T-helper 2 cell treated with Interferon-gamma antibody and Interleukin-4, amounts not matched to agents 5 μg/mL and 100 μg/mL, for 36 hours (primary cell): ENCODE measurements around the gene PCCA.

Experiments used
- DNase-seq: peaks from one replicate; pipeline ENCODE4 v3.0.0; 2021; ENCODE audit warnings: low spot score
- H3K27ac Mint-ChIP-seq: one replicate; pipeline ENCODE4 v1.8.0; 2021; ENCODE audit warnings: mild to moderate bottlenecking, mixed read lengths
- H3K27me3 Mint-ChIP-seq: one replicate; pipeline ENCODE4 v1.8.0; 2021; ENCODE audit warnings: low read depth, mixed read lengths
- H3K36me3 Mint-ChIP-seq: one replicate; pipeline ENCODE4 v1.8.0; 2021; ENCODE audit warnings: low read depth, mixed read lengths
- H3K4me1 Mint-ChIP-seq: one replicate; pipeline ENCODE4 v1.8.0; 2021; ENCODE audit warnings: low read depth, mixed read lengths
- H3K4me3 Mint-ChIP-seq: one replicate; pipeline ENCODE4 v1.8.0; 2022; ENCODE audit warnings: mild to moderate bottlenecking, moderate library complexity, mixed read lengths
- H3K9me3 Mint-ChIP-seq: one replicate; pipeline ENCODE4 v1.8.0; 2021; ENCODE audit warnings: mixed read lengths

The PCCA gene

GRCh38 chr13:100530671-100531213 is 441.8 kb downstream of the PCCA start:
- H3K27me3 Mint-ChIP-seq: peaks cover 4% of the 10 kb centered on the region
- no peak overlapping the region for H3K27ac Mint-ChIP-seq
- H3K36me3 Mint-ChIP-seq: no peaks in the 10 kb centered on the region
- no peaks in the 10 kb centered on the region for H3K4me1 Mint-ChIP-seq
- DNase-seq: no peak
- H3K4me3 Mint-ChIP-seq: no peak overlapping the region
- no peaks in the 10 kb centered on the region for H3K9me3 Mint-ChIP-seq

GRCh38 chr13:100532090-100532766 is 443.3 kb downstream of the PCCA start:
- peaks cover 4% of the 10 kb centered on the region for H3K27me3 Mint-ChIP-seq
- no peaks in the 10 kb centered on the region for H3K9me3 Mint-ChIP-seq

DNA sequence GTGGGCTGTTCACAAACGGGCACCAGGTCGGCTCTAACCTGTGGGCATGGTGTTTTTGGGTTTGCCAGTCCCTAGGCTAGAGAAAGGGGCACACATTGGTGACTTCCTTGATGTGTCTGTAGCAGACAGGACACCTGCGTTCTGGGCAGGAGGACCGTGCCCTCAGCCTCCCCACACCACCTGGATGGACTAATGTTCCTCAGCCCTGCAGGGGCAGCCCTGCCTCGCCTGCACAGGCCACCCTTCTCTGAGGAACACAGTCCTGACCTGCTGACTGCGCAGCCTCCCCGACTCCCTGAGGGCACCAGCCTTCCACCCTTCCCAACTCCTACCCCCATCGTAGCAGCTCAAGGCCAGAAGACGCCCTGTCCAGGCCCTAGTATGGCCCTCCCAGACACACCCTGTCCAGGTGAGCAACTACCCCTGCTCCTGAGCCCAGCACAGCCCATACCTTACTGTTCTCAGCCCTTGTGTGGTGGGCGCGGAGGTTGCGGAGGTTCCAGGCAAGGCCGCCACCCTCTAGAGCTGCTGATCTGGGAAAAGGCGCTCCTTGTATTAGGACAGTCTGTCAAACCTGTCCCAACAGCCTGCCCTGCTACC is 444.0 kb downstream of the PCCA start:
- Mint-ChIP-seq H3K4me3 (no peak overlapping the region), H3K36me3 (no peaks in the 10 kb centered on the region), H3K4me1 (peaks cover 6% of the 10 kb centered on the region), H3K9me3 (no peaks in the 10 kb centered on the region), H3K27ac (no peak overlapping the region), H3K27me3 (peaks cover 4% of the 10 kb centered on the region)
- DNase-seq: no peak

More at GRCh38 chr13:100532090-100532766, 443.3 kb downstream of the PCCA start:
- Mint-ChIP-seq H3K27ac (no peak overlapping the region), H3K4me3 (no peak overlapping the region), H3K4me1 (peaks cover 1% of the 10 kb centered on the region), H3K36me3 (no peaks in the 10 kb centered on the region)
- DNase-seq: no peak

- Mint-ChIP-seq H3K4me1 (peaks cover 10% of the 10 kb centered on the region), H3K36me3 (no peaks in the 10 kb centered on the region), H3K27me3 (peaks cover 4% of the 10 kb centered on the region), H3K4me3 (no peak overlapping the region), H3K27ac (no peak overlapping the region), H3K9me3 (no peaks in the 10 kb centered on the region)
- no peak for DNase-seq
These were observed 444.7 kb downstream of the PCCA start for GRCh38 chr13:100533588-100534041.

DNA sequence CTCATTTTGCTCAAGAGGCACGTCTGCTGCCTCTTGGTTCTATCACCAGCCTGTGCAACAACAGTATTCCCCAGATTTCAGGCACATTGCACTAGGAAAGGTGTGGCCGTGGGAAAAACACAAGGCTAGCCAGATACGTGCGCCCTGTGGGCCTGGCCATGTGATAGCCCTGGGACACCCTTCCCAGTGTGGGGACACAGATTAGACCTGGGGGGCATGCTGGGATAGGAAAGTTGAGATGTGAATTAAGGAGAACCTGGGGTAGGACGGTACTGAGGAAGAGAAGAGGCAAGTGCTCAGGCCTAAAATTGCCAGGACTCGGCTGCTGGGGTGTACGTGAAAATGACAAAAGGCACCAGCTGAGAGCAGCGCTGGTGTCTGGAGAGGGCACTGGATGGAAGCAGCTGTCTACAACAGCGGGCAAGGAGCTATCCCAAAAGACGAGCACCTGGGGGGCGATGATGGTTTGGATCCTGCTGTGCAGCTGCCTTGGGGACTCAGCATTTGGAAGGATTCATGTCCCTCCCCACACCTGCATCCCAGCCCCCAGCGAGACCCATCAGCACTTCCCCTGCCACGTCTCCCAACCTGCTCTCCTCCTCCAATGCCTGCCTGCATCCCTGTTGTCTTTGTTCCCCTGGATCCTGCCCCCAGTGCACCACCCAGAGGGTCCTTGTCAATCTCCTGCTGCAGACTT is 445.4 kb downstream of the PCCA start:
- DNase-seq: no peak
- Mint-ChIP-seq H3K4me1 (peaks cover 16% of the 10 kb centered on the region), H3K9me3 (no peaks in the 10 kb centered on the region), H3K27me3 (peaks cover 4% of the 10 kb centered on the region), H3K36me3 (no peaks in the 10 kb centered on the region), H3K27ac (no peak overlapping the region), H3K4me3 (no peak overlapping the region)

- peaks cover 17% of the 10 kb centered on the region for H3K4me1 Mint-ChIP-seq
- peaks cover 6% of the 10 kb centered on the region for H3K27me3 Mint-ChIP-seq
- H3K27ac Mint-ChIP-seq: no peak overlapping the region
- no peak overlapping the region for H3K4me3 Mint-ChIP-seq
- H3K36me3 Mint-ChIP-seq: no peaks in the 10 kb centered on the region
- H3K9me3 Mint-ChIP-seq: no peaks in the 10 kb centered on the region
- DNase-seq: no peak
These were observed 446.0 kb downstream of the PCCA start for GRCh38 chr13:100534911-100535310.

DNA sequence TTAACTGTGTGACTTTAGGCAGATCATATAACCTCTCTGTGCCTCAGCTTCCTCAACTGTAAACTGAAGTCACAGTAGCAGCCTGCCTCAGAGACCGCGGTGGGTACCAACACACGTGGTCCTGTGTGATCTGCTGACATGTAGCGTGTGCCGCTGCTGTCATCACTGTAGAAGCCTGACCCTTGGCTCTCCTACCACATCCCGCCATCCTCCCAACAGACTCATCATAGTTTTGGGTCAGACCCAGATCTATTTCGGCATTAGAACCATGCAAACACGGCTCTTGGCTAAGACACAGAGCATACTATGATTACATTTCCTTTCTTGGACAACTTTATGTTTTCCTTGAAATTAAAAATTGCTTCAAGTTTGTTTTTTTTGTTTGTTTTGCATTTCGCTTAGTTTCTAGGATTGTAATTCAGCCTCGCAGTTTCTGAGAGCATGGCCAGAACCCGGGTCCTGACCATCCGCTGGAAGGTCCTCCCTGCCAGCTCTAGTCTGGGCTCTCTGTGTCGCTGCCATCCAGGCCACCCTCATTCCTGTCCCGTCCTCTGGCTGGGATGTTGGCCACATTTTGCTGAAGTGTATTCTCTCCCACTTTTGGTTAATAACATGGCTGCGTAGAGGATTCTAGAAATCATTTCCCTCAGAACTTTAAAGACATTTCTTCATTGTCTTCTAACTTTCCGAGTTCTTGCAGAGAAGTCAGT is 446.7 kb downstream of the PCCA start:
- no peaks in the 10 kb centered on the region for H3K9me3 Mint-ChIP-seq
- peaks cover 2% of the 10 kb centered on the region for H3K36me3 Mint-ChIP-seq
- peaks cover 10% of the 10 kb centered on the region for H3K27me3 Mint-ChIP-seq
- no peak overlapping the region for H3K27ac Mint-ChIP-seq
- no peak for DNase-seq
- peaks cover 22% of the 10 kb centered on the region for H3K4me1 Mint-ChIP-seq
- no peak overlapping the region for H3K4me3 Mint-ChIP-seq

DNA sequence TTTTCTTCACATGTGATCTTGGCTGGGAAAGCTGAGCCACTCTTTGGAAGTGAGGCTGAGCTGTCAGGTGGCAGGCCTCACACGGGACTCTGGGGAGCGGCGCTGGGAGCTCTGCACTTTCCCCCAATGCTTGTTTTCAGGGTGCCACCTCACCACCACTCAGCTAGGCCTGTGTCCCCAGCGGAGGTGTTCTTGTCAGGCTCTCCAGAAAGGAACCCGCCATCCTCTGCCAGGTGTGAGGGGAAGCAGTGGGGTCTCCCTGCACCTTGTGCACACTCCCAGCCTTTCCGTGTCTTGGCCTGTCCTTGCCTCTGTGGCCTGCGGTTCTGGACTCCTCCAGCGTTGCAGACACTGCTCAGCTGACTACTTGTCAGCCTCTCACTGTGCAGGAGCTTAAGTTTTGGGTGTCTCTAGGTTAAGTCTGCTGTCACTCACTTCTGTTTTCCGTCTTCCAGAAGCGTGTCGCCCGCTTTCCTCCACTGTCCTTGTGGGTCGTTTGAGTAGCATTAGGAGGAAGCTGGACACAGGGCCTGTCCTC is 447.8 kb downstream of the PCCA start:
- no peak for DNase-seq
- Mint-ChIP-seq H3K9me3 (no peaks in the 10 kb centered on the region), H3K27ac (no peak overlapping the region), H3K27me3 (peaks cover 10% of the 10 kb centered on the region), H3K4me1 (peaks cover 22% of the 10 kb centered on the region), H3K4me3 (no peak overlapping the region), H3K36me3 (peaks cover 2% of the 10 kb centered on the region)

DNA sequence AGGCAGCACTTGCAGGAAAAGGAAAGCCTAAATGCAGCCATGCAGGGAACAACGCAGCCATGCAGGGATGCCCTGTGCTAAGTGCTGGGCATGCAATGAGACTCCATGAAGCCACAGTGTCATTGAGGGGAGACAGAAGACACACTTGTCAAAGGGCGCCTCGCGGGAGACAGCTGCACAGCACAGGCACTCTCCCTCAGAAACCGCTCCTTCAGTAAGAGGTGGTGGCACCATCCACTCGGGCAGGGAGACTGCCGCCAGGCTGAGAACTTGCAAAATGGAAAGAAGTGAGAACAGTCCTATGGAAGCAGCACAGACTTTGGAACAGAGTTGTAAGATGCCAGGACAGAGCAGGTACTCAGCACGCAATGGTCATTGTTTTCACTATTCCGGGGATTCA is 448.6 kb downstream of the PCCA start:
- Mint-ChIP-seq H3K4me3 (peak overlapping the region; percentile 24), H3K27ac (no peak overlapping the region), H3K4me1 (peaks cover 23% of the 10 kb centered on the region), H3K9me3 (no peaks in the 10 kb centered on the region), H3K27me3 (peaks cover 12% of the 10 kb centered on the region), H3K36me3 (peaks cover 2% of the 10 kb centered on the region)
- DNase-seq: no peak

- H3K27ac Mint-ChIP-seq: no peak overlapping the region
- H3K4me1 Mint-ChIP-seq: peaks cover 28% of the 10 kb centered on the region
- H3K9me3 Mint-ChIP-seq: no peaks in the 10 kb centered on the region
- peaks cover 2% of the 10 kb centered on the region for H3K36me3 Mint-ChIP-seq
- H3K4me3 Mint-ChIP-seq: peak overlapping the region; percentile 32
- no peak for DNase-seq
- peaks cover 12% of the 10 kb centered on the region for H3K27me3 Mint-ChIP-seq
These were observed 449.1 kb downstream of the PCCA start for GRCh38 chr13:100537951-100538462.

DNA sequence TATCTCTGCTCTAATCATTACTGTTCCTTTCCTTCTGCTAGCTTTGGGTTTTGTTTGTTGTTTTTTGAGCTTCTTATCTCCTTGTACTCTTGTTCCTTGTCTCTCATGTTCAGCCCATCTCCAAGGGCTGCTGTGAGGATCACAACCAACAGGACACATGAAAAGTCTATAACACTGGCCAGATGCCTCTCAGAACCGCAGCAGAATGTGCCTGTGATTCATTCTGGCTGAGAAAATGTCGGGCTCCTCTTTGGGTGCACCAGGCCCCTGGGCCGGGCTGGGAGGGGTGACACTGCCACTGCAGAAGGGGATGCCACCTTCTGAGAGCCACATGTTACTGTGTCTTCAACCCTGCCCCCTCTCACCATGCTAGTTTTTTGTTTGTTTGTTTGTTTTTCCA is 451.7 kb downstream of the PCCA start:
- Mint-ChIP-seq H3K9me3 (no peaks in the 10 kb centered on the region), H3K27ac (no peak overlapping the region), H3K36me3 (peaks cover 2% of the 10 kb centered on the region), H3K4me3 (no peak overlapping the region), H3K4me1 (peaks cover 28% of the 10 kb centered on the region), H3K27me3 (peaks cover 8% of the 10 kb centered on the region)
- no peak for DNase-seq

GRCh38 chr13:100541897-100542825 is 453.3 kb downstream of the PCCA start:
- H3K4me3 Mint-ChIP-seq: no peak overlapping the region

DNA sequence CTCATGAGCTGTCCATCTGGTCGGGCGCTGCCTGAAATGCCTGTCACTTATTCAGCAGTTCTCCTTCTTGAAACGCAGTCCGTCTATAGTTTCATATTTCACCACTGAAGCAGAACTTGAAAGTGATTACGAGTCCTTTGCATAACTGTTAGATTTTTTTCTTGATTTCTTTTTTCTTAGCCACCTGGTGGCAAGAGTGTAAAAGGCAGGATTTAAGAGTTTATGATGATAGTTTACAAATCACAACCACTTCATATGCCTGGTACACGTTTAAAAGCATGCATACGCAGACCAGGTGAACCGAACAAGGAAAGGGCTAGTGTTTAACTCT is 453.9 kb downstream of the PCCA start:
- Mint-ChIP-seq H3K36me3 (peaks cover 2% of the 10 kb centered on the region), H3K27me3 (peaks cover 8% of the 10 kb centered on the region), H3K27ac (no peak overlapping the region), H3K4me1 (peaks cover 21% of the 10 kb centered on the region), H3K4me3 (no peak overlapping the region), H3K9me3 (no peaks in the 10 kb centered on the region)
- no peak for DNase-seq

More at GRCh38 chr13:100541897-100542825, 453.3 kb downstream of the PCCA start:
- Mint-ChIP-seq H3K36me3 (peaks cover 2% of the 10 kb centered on the region), H3K27me3 (peaks cover 8% of the 10 kb centered on the region), H3K27ac (no peak overlapping the region), H3K9me3 (no peaks in the 10 kb centered on the region), H3K4me1 (peaks cover 27% of the 10 kb centered on the region)
- no peak for DNase-seq
